ENCODE results near the gene BMF. TPM values are rescaled to one million over a fixed set of nuclear protein-coding genes. Genes with fewer than 3 reads are reported as not detected.

Gene BMF
- total and polyA plus RNA-seq, 4 donors: 8.8 to 42.5 (median 11.1) TPM

DNA sequence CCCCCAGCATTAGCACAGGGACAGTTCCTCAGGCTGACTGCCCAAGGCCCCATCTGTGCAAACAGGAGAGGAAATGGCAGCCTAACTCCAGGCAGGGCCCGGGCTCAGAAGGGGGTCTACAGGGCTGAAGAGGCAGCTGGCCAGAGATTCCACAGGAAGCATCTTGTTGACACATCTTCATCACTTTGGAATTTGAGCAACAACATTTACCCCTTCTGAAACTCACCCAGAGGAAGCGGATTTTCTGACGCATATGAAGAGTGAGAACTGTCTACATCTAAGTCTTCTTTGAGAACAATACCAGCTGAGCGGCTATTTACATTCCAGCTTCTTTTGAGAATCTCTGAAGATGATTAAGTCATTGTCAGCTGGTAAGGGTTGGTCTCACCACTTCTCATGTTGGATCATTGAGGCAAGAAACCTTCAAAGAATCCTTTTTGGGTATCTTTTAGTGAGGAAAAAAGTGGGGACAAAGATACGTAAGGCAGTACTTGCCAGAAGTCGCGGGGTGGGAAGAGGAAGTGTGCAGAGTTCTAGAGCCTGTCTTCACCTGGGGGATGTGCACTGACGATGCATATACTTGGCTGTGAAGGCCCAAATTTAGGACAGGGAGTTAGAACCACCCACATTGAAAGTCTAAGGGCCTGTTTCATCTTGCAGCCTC lies 44.3 kb downstream of the BMF start:
- Histone ChIP-seq H3K27ac (ENCODE audit: low read depth in 1 of 2, low read length in 1 of 2) (no peak overlapping the region), H3K36me3 (ENCODE audit: control insufficient read depth in 4 of 4, insufficient read depth in 4 of 4, low read length in 4 of 4) (no peaks in the 10 kb centered on the region), H3K9me3 (ENCODE audit: control insufficient read depth in 4 of 4, insufficient read depth in 3 of 4, low read length in 3 of 4) (no peaks in the 10 kb centered on the region), H3K4me1 (ENCODE audit: control insufficient read depth in 5 of 5, insufficient read depth in 5 of 5, low read length in 5 of 5) (peaks cover 2 to 19% (median 9%) of the 10 kb centered on the region in 5 donors), H3K9ac (ENCODE audit: insufficient read depth in 1 of 2, low read length in 2 of 2) (no peak overlapping the region), H3K4me3 (no peak overlapping the region), H3K27me3 (ENCODE audit: control insufficient read depth in 3 of 3, insufficient read depth in 3 of 3, low read length in 2 of 3) (no peaks in the 10 kb centered on the region)
- WGBS, 2 donors: 70 to 77% methylated on average over 8 of the region's 8 CpGs
- DNase-seq: no peak
- no peak for ATAC-seq (ENCODE audit: insufficient read depth, low FRiP score)
- TF ChIP-seq, protein P1, sequence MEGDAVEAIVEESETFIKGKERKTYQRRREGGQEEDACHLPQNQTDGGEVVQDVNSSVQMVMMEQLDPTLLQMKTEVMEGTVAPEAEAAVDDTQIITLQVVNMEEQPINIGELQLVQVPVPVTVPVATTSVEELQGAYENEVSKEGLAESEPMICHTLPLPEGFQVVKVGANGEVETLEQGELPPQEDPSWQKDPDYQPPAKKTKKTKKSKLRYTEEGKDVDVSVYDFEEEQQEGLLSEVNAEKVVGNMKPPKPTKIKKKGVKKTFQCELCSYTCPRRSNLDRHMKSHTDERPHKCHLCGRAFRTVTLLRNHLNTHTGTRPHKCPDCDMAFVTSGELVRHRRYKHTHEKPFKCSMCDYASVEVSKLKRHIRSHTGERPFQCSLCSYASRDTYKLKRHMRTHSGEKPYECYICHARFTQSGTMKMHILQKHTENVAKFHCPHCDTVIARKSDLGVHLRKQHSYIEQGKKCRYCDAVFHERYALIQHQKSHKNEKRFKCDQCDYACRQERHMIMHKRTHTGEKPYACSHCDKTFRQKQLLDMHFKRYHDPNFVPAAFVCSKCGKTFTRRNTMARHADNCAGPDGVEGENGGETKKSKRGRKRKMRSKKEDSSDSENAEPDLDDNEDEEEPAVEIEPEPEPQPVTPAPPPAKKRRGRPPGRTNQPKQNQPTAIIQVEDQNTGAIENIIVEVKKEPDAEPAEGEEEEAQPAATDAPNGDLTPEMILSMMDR (IDR thresholded peaks at IDR 0.05; ENCODE audit: control extremely low read depth, extremely low read depth): no peak

DNA sequence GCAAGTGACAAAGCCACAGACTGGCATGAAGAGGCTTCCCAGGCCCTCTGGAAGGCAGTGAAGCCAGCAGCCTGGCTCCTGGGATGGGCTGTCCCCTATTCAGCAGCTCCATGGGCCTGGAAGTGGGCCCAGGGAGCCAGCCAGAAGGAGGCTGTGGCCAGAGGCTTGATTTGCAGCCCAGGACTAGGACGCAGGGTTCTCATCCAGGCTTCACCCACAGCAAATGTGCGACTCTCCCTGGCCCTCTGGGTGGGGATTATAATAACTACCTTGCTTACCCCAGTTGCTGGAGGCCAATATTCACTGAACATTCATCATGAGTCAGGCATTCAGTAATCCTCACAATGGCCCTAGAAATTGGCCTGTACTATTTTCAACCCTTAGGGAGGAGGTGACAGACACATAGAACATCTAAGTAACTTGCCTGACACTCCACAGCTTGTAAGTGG lies 45.1 kb downstream of the BMF start:
- DNase-seq: no peak
- Histone ChIP-seq H3K27me3 (ENCODE audit: control insufficient read depth in 3 of 3, insufficient read depth in 3 of 3, low read length in 2 of 3) (no peaks in the 10 kb centered on the region), H3K9ac (ENCODE audit: insufficient read depth in 1 of 2, low read length in 2 of 2) (no peak overlapping the region), H3K27ac (ENCODE audit: low read depth in 1 of 2, low read length in 1 of 2) (no peak overlapping the region), H3K4me1 (ENCODE audit: control insufficient read depth in 5 of 5, insufficient read depth in 5 of 5, low read length in 5 of 5) (peaks cover 2 to 12% (median 6%) of the 10 kb centered on the region in 5 donors), H3K4me3 (no peak overlapping the region), H3K36me3 (ENCODE audit: control insufficient read depth in 4 of 4, insufficient read depth in 4 of 4, low read length in 4 of 4) (no peaks in the 10 kb centered on the region), H3K9me3 (ENCODE audit: control insufficient read depth in 4 of 4, insufficient read depth in 3 of 4, low read length in 3 of 4) (no peaks in the 10 kb centered on the region)
- ATAC-seq (ENCODE audit: insufficient read depth, low FRiP score): no peak
- TF ChIP-seq, protein P1 (IDR thresholded peaks at IDR 0.05; ENCODE audit: control extremely low read depth, extremely low read depth): no peak
- 86 to 91% methylated on average over 2 of the region's 2 CpGs for WGBS, 2 donors

DNA sequence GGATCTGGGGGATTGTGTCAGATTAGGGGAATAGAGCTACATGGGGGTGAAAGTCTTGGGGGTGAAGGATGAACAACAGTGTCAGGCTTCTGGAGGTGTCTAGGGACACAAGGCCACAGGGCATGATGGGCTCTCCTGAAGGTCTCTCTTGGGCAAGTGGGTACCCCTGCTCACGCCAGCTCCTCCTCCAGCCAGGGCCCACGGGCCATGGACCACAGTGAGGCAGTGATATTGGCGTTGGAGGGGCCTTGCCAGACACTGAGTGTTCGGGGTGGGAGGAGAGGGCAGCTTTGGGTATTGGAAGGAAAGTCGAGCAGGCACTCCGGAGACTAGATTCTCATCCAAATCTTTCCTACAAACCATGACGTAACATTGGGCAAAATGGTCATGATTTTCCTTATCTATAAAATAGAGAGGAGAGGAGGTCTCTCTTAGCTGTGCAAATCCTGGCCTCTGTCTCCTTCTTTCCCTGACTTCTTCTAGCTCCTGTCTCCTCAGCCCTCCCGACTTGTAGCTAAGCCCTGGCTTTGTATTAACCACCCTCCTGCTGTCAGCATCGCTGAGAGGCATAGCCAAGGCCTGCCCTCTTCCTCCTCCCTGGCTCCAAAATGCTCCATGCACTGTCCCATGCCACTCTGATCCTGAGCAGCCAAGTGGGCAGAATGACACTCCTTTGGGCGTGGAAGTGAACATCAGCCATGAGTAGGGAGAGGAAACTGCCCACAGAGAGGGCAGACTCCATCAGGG lies 45.7 kb downstream of the BMF start:
- no peak overlapping the region for H3K9ac ChIP-seq (ENCODE audit: insufficient read depth in 1 of 2, low read length in 2 of 2)
- no peaks in the 10 kb centered on the region for H3K9me3 ChIP-seq (ENCODE audit: control insufficient read depth in 4 of 4, insufficient read depth in 3 of 4, low read length in 3 of 4)
- no peaks in the 10 kb centered on the region for H3K36me3 ChIP-seq (ENCODE audit: control insufficient read depth in 4 of 4, insufficient read depth in 4 of 4, low read length in 4 of 4)
- H3K4me1 ChIP-seq (ENCODE audit: control insufficient read depth in 5 of 5, insufficient read depth in 5 of 5, low read length in 5 of 5): peaks cover 2 to 8% (median 6%) of the 10 kb centered on the region in 5 donors
- ATAC-seq (ENCODE audit: insufficient read depth, low FRiP score): no peak
- no peak for DNase-seq
- 96% methylated on average over 10 of the region's 10 CpGs for WGBS, 2 donors
- H3K27me3 ChIP-seq (ENCODE audit: control insufficient read depth in 3 of 3, insufficient read depth in 3 of 3, low read length in 2 of 3): no peaks in the 10 kb centered on the region
- no peak overlapping the region for H3K4me3 ChIP-seq
- TF ChIP-seq, protein P1 (IDR thresholded peaks at IDR 0.05; ENCODE audit: control extremely low read depth, extremely low read depth): no peak
- no peak overlapping the region for H3K27ac ChIP-seq (ENCODE audit: low read depth in 1 of 2, low read length in 1 of 2)
